Heart left ventricle (tissue), 16 donors: ENCODE results near the gene AK1. TPM values are rescaled to one million over a fixed set of nuclear protein-coding genes. Genes with fewer than 3 reads are reported as not detected.

Experiments used
- ATAC-seq, 4 donors: fragments of 200-7000 bp; cut with Tn5 transposase; one replicate each; pipeline ENCODE4 v1.9.1; 2020 to 2022; ENCODE audit warnings: moderate library complexity in 4 of 4, mild to moderate bottlenecking in 3 of 4, moderate number of reproducible peaks in 1 of 4
- DNase-seq, 5 donors: peaks; one replicate each; pipeline ENCODE4 v3.0.0-alpha.2; 2020
- H3K27ac ChIP-seq, 12 donors: fragments of 200-600 bp; sonication (generic) in 4 of 12; one replicate each; pipeline versions ENCODE4 v1.5.0 to v1.8.0; 2016 to 2022; ENCODE audit warnings: mild to moderate bottlenecking in 2 of 12
- H3K27me3 ChIP-seq, 9 donors: fragments of 200-600 bp; sonication (generic) in 2 of 9; one replicate each; pipeline versions ENCODE4 v1.5.1 to v1.8.0; 2016 to 2022; ENCODE audit warnings: mild to moderate bottlenecking in 3 of 9
- H3K36me3 ChIP-seq, 9 donors: fragments of 200-600 bp; sonication (generic) in 2 of 9; one replicate each; pipeline versions ENCODE4 v1.5.0 to v1.8.0; 2018 to 2022; ENCODE audit warnings: mild to moderate bottlenecking in 2 of 9
- H3K4me1 ChIP-seq, 12 donors: fragments of 200-600 bp; sonication (generic) in 4 of 12; one replicate each; pipeline versions ENCODE4 v1.5.0 to v1.8.0; 2016 to 2022; ENCODE audit warnings: mild to moderate bottlenecking in 3 of 12
- H3K4me3 ChIP-seq, 12 donors: fragments of 200-600 bp; sonication (generic) in 4 of 12; one replicate each; pipeline versions ENCODE4 v1.5.0 to v1.8.0; 2017 to 2022; ENCODE audit warnings: mild to moderate bottlenecking in 9 of 12, moderate library complexity in 4 of 12
- H3K9me3 ChIP-seq, 12 donors: fragments of 200-600 bp; sonication (generic) in 4 of 12; one replicate each; pipeline versions ENCODE4 v1.5.0 to v1.8.0; 2016 to 2022; ENCODE audit warnings: mild to moderate bottlenecking in 1 of 12
- POLR2A ChIP-seq, 2 donors: fragments of 450-650 bp; IDR thresholded peaks; one replicate each; pipeline ENCODE4 v1.6.1; 2017; ENCODE audit warnings: antibody characterized with exemption in 2 of 2, mild to moderate bottlenecking in 2 of 2, moderate library complexity in 2 of 2
- WGBS, 4 donors: extraction: QIAGEN DNeasy Blood & Tissue Kit in 2 of 4; methylation state at CpG; one replicate each; pipeline versions ENCODE4 v1.1.5 to v1.1.7; 2013 to 2018; 5-methylcytosine and 5-hydroxymethylcytosine counted together
- intact Hi-C, 10 donors: fragments of 100-400 bp; cut with DNase I; formaldehyde crosslinking; loops; one replicate each; pipeline versions ENCODE4 v1.11.1 to v1.14.2; 2022
- polyA plus RNA-seq, 2 donors: library from polyadenylated mRNA; stranded (reverse); fragments of 200-250 nt; gene quantifications; one replicate each; pipeline ENCODE4 v1.2.3, GENCODE V29; 2013
- total RNA-seq, 9 donors: library from RNA; depleted of rRNA in 2 of 9; stranded (reverse); fragments of >200 nt in 2 of 9; fragmentation: NEBNext Ultra II Directional in 3 of 9; extraction: Animal tissue kit (Norgen Biotek cat#: 25700) in 3 of 9; gene quantifications; one replicate each; pipeline versions ENCODE4 v1.1.0 to v1.2.4, GENCODE V29; 2016 to 2023
- TF ChIP-seq, protein P1 (sequence below), 12 donors: fragments of 200-600 bp; sonication (generic) in 4 of 12; IDR thresholded peaks; one replicate each; pipeline versions ENCODE4 v1.5.0 to v1.8.0; 2018 to 2022; ENCODE audit warnings: antibody characterized with exemption in 12 of 12, mild to moderate bottlenecking in 5 of 12
- donor health status: ischemic (EF 13 %, LVEDD 7.1; RV severe dilation, severe dysfunction).
- donor health status: healthy with polysubstance abuse.
- donor health status: DM: no; HTN: yes; CAD: no.
- donor health status: DM: no; HTN: no; CAD: no.
- donor health status: ischemic (EF 25% LVEDD 6.9; RV normal size, moderate dysfunction).
- donor health status: ischemic (EF 25% LVEDD 5.7; RV mildly dilated, moderate dysfunction).
- donor health status: healthy.
- donor health status: DM: yes; HTN: yes; CAD: no.
- donor health status: ischemic (EF 35%, LVEDD 5.7; RV mildly dilated, moderate dysfunction).
- donor health status: nonischemic (EF 11% LVEDD 7.7; RV severe dilation, severe dysfunction).
- donor health status: DM: yes; HTN: yes; CAD: no.
- donor health status: PGD.
- donor health status: ischemic (EF 29% LVEDD 5.4; RV normal size, mild dysfunction).
- donor health status: nonischemic (EF 23%, LVEDD 6.1; RV moderate dilation, normal function).

The AK1 gene
- total and polyA plus RNA-seq, 11 donors = 312 to 1,060 (median 586) TPM

DNA sequence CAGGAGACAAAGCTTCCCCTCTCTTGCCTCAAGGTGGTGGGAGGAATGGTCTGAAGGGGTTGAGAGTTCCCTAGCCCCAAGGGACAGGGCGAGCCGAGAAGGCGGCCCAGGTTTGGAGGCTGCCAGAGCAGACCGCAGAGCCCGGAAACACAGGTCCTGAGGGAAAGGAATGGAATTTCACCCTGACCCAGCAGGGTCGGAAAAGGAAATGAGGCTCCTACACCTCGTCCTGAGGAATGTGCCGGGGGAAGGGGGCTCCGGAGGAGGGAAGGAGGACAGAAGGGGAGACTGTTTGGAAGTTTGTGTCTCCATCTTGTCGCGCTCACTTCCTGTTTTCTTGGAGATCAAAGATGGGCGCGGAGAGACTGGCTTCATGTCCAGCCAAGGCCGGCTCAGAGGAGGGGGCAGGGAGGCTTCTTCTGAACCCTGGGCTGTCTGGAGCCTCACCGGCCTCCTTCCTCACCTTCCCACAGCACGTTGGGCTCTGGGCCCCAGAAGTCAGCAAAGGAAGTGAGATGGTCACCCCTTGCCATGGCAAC lies 32.6 kb downstream of the AK1 start:
- peaks cover 6 to 88% (median 68%) of the 10 kb centered on the region in 12 donors for H3K4me1 ChIP-seq
- DNase-seq = peak; percentile 75 to 80 (median 78)
- no peaks in the 10 kb centered on the region for H3K27me3 ChIP-seq
- WGBS, 4 donors = 44 to 61% (median 54%) methylated on average over 16 of the region's 16 CpGs
- intact Hi-C loops = loop anchor here in 1 of 10 donors (2.0 kb wide), 1 partner anchor 14 kb away; no protein-coding TSS in a partner anchor
- no peak for TF ChIP-seq POLR2A (IDR thresholded peaks at IDR 0.05)
- TF ChIP-seq, protein P1, sequence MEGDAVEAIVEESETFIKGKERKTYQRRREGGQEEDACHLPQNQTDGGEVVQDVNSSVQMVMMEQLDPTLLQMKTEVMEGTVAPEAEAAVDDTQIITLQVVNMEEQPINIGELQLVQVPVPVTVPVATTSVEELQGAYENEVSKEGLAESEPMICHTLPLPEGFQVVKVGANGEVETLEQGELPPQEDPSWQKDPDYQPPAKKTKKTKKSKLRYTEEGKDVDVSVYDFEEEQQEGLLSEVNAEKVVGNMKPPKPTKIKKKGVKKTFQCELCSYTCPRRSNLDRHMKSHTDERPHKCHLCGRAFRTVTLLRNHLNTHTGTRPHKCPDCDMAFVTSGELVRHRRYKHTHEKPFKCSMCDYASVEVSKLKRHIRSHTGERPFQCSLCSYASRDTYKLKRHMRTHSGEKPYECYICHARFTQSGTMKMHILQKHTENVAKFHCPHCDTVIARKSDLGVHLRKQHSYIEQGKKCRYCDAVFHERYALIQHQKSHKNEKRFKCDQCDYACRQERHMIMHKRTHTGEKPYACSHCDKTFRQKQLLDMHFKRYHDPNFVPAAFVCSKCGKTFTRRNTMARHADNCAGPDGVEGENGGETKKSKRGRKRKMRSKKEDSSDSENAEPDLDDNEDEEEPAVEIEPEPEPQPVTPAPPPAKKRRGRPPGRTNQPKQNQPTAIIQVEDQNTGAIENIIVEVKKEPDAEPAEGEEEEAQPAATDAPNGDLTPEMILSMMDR (IDR thresholded peaks at IDR 0.05) = no peak
- peak; percentile 52 to 72 (median 64) for ATAC-seq
- peaks cover 0 to 66% (median 46%) of the 10 kb centered on the region in 9 donors for H3K36me3 ChIP-seq
- H3K9me3 ChIP-seq = peaks cover 0 to 14% (median 7%) of the 10 kb centered on the region in 12 donors
- peak overlapping the region in 8 of 12 donors; percentile 16 to 94 (median 62) for H3K4me3 ChIP-seq
- peak overlapping the region; percentile 70 to 98 (median 94) for H3K27ac ChIP-seq

DNA sequence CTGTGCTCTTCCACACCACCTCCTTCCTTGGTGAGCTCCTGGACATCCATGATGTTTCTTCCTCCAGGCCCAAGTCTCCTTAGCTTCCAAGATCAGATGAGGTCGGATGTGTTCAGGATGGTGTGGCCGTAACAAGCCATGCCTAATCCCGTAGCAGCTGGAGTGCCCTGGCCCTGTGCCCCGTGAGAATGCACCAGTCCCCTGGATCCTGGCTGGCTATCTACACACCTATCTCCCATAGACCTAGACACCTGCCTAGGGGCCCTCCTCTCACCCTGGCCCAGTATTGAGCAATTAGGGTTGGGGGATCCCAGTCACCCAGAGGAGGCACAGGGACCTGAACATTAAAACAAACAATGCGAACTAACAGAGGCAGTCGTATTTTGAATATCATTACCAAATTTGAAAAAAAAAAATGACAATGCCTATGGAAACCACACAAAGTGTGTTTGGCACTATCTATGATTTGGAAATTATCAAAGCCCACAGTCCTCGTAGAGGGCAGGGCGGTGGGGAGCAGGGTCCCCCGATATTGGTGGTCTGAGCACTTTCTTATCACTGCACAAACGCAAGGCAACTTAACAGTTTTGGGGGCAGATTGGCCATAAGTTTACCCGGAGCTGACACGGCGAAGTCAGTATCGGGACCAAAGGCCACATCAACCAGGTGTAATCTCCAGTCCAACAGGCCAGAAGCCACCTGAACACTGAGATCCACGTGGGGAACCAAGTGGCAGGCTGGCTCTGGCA lies 36.2 kb downstream of the AK1 start:
- H3K27ac ChIP-seq = peak overlapping the region; percentile 16 to 98 (median 60)
- no peak overlapping the region for H3K4me3 ChIP-seq
- peaks cover 15 to 97% (median 82%) of the 10 kb centered on the region in 12 donors for H3K4me1 ChIP-seq

DNA sequence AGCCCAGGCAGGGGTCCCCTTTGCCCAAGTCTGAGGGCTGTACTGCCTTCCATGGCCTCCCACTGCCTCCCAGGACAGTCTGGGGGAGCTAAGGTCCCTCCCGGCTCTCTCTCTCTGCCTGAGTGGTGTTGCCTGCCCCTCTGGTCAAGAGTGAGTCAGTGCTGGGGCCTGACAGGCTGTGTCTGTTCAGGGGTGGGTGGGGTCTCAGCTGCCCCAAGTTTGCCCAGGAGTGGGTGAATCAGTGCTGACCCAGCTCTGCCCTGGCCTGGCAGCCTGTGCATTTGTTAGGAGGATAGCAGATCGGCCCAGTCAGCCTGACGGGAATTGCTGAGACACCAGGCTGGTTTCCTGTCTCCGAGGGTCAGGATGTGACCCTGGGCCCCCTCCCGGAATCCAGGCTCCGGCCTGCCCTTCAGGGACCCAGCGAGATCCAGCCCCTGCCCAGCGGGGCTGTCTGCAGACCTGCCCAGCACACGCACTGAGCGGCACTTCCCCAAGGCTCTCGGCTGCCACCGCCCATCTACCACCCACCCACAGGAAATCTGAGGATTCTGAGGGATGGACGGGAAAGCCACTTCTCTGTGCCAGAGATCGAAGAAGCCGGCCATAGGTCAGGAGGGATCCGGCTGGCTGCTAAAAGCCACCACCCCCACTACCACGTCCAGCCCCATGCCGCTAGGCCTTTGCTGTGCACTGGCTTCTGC lies 38.9 kb downstream of the AK1 start:
- no peaks in the 10 kb centered on the region for H3K9me3 ChIP-seq
- peak overlapping the region; percentile 67 to 98 (median 88) for H3K27ac ChIP-seq
- intact Hi-C loops = no loop called here
- DNase-seq (peak; percentile 71 to 95 (median 86)), ATAC-seq (peak; percentile 49 to 91 (median 81))
- peak overlapping the region in 7 of 12 donors; percentile 8 to 23 (median 19) for H3K4me3 ChIP-seq
- peaks cover 0 to 78% (median 47%) of the 10 kb centered on the region in 9 donors for H3K36me3 ChIP-seq
- no peaks in the 10 kb centered on the region for H3K27me3 ChIP-seq
- peak in 1 of 2 donors; percentile 27 for TF ChIP-seq POLR2A (IDR thresholded peaks at IDR 0.05)
- TF ChIP-seq, protein P1 (IDR thresholded peaks at IDR 0.05) = no peak
- H3K4me1 ChIP-seq = peaks cover 9 to 97% (median 84%) of the 10 kb centered on the region in 12 donors
- 31 to 49% (median 45%) methylated on average over 13 to 18 of the region's 18 CpGs for WGBS, 4 donors

More for the DNA sequence above, 36.2 kb downstream of the AK1 start:
- peaks cover 0 to 66% (median 47%) of the 10 kb centered on the region in 9 donors for H3K36me3 ChIP-seq
- ATAC-seq (no peak), DNase-seq (no peak)
- H3K27me3 ChIP-seq = no peaks in the 10 kb centered on the region
- TF ChIP-seq, protein P1 (IDR thresholded peaks at IDR 0.05) = no peak
- TF ChIP-seq POLR2A (IDR thresholded peaks at IDR 0.05) = no peak
- intact Hi-C loops = no loop called here
- WGBS, 4 donors = 74 to 76% (median 76%) methylated on average over 15 of the region's 15 CpGs
- no peaks in the 10 kb centered on the region for H3K9me3 ChIP-seq
